ENCODE results near the gene PTCD1. TPM values are rescaled to one million over a fixed set of nuclear protein-coding genes. Genes with fewer than 3 reads are reported as not detected.
"Not testable (repeated sequence)": the region's sequence is repeated elsewhere in the genome, so short reads cannot be mapped to it uniquely, and the experiment has no call there.

PTCD1 gene
- total RNA-seq, 4 donors from 2014 or later = 3.5 to 9.5 (median 5.4) TPM

DNA sequence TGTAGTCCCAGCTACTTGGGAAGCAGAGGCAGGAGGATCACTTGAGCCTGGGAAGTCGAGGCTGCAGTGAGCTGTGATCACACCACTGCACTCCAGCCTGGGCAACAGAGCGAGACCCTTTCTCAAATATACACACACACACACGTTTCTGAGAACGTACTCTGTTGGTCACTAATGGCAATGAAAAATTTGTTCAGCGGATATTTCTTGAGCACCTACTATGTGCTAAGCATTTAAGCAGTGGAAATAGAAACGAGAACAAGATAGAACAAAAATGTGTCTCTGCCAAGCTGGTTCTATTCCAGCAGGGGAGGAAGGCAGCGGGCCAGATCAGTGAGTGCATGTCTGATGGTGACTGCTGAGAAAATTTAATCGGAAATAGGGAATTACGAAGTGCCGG is 55.4 kb downstream of the PTCD1 start:
- DNase-seq (ENCODE audit: low spot score) = no peak
- no peak for ATAC-seq (ENCODE audit: low FRiP score)
- TF ChIP-seq, protein P1, sequence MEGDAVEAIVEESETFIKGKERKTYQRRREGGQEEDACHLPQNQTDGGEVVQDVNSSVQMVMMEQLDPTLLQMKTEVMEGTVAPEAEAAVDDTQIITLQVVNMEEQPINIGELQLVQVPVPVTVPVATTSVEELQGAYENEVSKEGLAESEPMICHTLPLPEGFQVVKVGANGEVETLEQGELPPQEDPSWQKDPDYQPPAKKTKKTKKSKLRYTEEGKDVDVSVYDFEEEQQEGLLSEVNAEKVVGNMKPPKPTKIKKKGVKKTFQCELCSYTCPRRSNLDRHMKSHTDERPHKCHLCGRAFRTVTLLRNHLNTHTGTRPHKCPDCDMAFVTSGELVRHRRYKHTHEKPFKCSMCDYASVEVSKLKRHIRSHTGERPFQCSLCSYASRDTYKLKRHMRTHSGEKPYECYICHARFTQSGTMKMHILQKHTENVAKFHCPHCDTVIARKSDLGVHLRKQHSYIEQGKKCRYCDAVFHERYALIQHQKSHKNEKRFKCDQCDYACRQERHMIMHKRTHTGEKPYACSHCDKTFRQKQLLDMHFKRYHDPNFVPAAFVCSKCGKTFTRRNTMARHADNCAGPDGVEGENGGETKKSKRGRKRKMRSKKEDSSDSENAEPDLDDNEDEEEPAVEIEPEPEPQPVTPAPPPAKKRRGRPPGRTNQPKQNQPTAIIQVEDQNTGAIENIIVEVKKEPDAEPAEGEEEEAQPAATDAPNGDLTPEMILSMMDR (IDR thresholded peaks at IDR 0.05) = no peak

DNA sequence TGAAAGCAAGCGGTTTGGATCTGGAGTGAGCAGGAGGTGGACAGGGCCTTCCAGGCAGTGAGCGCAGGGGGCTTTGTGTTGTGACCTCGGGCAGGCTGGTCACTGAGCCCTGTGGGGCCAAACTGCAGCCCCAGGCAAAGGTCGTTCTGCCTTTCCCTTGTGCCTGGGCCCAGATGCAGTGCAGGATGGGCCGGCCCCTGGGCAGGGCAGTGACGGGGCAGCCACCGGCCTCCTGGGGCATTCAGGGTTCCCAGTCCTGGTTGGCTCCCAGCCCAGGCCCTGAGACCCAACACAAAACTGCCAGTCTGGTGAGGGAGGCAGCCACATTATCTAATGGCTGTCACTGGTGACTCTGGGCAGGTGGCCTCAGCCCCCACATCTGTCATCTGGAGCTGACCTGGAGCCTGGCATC is 56.9 kb downstream of the PTCD1 start:
- ATAC-seq (ENCODE audit: low FRiP score) (no peak), DNase-seq (ENCODE audit: low spot score) (no peak)
- TF ChIP-seq, protein P1 (IDR thresholded peaks at IDR 0.05) = no peak

DNA sequence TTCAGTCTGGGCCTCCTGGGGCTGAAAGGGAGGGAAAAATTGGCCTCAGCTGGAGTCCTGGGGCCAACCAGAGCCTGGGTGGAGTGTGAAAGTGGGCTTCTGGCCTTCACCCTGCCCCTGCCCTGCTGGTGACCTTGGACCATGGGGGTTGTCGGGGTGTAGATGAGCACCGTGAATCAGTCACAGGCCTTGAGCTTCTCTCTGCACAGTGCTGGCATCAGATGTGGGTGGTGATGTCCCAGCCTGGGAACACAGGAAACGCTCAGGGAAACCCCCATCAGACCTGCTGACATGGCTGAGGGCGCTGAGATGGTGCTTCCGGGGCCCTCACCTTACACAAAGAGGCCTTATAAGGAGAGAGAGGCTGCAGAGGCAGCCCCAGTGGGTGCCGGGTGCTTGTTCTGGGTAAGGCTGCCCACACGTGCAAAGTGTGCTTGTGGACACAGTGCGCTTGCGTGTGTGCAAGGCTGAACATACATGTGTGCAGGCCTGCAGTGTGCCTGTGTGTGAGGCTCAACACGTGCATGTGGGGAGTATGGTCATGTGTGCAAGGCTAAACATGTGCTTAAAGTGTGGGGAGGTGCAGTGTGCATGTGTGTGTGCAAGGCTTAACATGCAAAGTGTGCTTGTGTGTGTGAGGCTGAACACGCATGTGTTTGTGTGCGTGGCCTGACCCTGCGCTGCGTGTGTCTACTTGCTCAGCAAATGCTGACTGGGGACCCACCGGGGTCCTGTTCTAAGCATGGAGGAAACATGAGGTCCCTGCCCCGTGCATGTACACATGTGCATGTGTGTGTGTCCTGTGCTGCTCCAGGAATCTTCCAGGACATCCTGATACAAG is 57.6 kb downstream of the PTCD1 start:
- ATAC-seq (ENCODE audit: low FRiP score) = no peak
- TF ChIP-seq, protein P1 (IDR thresholded peaks at IDR 0.05) = no peak
- DNase-seq (ENCODE audit: low spot score) = no peak

DNA sequence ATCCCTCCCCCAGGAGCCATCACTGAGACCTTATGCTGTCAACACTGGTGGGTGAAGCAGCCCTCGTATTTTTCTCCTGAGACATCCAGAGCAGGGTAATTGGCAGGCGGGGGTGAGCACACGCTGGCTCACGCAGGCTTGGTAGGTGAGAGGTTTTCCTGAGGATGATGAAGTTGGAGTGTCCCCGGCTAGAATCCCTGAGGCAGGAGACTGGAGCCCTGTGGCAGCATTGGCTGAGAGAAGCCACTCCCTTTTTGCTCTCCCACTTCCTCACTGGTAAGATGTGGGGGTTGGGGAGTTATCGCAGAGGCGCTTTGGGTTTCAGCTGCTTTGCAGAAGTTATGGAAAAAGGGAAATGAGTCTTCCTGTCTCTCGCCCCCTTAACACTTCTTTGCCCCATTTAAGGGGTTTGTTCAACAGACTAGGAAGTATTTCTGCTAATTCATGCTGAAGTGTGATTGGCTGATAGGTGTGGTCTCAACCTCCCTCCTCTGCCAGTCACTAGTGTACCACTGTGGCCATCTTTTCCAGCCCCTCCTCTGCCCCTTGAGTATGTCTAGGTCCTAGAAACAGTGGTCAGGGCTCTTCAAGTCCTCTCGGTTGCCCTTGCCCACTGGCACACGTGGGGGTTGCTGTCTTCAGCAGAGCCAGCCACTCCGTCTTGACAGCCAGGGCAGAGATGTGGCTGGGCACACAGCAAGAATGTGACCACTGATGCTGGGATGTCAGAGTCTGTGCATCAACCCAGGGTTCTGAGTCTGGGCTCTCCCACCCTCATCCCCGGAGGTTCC is 58.4 kb downstream of the PTCD1 start:
- TF ChIP-seq, protein P1 (IDR thresholded peaks at IDR 0.05) = no peak
- DNase-seq (ENCODE audit: low spot score) (no peak), ATAC-seq (ENCODE audit: low FRiP score) (peak; percentile 47)

DNA sequence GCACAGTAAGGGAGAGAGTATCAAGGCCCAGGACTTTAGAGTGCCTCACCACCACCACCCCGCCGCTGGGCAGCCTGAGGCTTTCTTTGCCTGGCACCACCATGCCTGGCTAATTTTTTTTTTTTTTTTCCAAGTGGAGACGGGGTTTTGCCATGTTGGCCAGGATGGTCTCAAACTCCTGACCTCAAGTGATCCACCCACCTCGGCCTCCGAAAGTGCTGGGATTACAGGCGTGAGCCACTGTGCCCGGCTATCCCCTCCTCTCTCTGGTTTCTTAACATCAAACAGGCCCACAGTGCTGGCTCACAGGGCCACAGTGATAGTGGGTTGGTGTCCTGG is 58.9 kb downstream of the PTCD1 start:
- not testable (repeated sequence) for DNase-seq (ENCODE audit: low spot score)
- peak; percentile 2 for ATAC-seq (ENCODE audit: low FRiP score)

DNA sequence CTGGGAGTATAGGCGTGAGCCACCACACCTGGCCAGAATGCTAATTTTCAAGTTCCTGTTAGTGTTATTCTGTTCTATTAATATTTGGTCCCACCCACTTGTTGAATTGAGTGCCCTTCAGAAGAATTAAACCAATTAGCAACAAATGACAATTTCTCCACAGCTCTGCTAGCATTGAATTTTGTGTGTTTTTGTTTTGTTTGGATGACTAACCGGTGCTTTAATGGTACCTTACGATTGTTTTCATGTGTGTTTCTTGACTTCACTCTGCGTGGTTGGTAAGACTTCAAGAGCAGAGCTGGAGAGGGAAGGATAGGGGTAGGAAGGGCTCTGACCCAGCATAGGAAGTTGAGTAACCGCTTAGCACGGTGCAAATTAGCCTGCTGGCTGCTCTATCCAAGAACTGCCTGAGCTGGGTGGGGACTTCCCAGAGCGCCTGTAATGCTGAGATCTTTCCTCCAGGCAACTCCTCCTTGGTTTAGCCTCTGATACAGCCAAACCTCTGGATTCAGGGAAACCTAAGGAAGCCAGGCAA is 59.5 kb downstream of the PTCD1 start:
- TF ChIP-seq, protein P1 (IDR thresholded peaks at IDR 0.05) = no peak
- no peak for DNase-seq (ENCODE audit: low spot score)
- peak; percentile 76 for ATAC-seq (ENCODE audit: low FRiP score)

DNA sequence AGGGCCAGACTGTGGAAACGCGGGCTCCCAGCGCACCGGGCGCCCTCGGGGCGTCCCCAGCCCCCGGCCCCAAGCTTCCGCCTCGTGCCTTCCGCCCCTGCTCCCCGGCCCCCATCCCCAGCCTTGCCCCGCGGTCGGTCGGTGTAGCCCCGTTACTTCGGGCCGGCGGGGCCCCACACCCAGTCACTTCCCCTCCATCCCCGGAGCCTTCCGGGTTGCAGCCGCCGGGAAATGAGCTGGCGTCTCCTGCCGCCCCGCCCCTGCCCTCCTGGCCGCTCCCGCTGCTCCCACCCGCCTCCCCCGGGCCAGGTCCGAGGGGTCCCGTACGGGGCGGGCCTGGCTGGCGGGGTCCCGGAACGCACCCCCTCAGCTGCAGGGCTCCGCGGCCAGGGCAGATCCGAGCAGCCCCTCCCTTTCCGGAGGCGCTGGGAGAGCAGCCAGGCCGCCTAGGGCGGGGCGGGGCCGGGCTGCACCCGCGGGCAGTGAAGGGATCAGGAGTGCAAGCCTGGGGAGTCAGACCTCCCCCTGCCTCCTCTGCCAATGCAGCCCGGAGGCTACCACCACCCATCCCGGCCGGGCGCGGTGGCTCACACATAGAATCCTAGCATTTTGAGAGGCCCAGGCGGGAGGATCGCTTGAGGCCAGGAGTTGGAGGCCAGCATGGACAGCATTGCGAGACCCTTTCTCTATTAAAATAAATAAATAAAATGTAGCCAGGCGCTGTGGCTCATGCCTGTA is 63.4 kb downstream of the PTCD1 start:
- DNase-seq (ENCODE audit: low spot score) (no peak), ATAC-seq (ENCODE audit: low FRiP score) (peak; percentile 69)
- TF ChIP-seq, protein P1 (IDR thresholded peaks at IDR 0.05) = no peak
